ENCODE data around the gene RITA1.

RITA1 gene

GRCh38 chr12:113230315-113231234 lies 45.1 kb downstream of the RITA1 start:
- peak; percentile 27 for DNase-seq (ENCODE audit: low spot score)

GRCh38 chr12:113231235-113232088 lies 45.9 kb downstream of the RITA1 start:
- DNase-seq (ENCODE audit: low spot score): peak; percentile 67

- DNase-seq (ENCODE audit: low spot score): peak; percentile 25
Measured at GRCh38 chr12:113232089-113232839, 46.7 kb downstream of the RITA1 start.

GRCh38 chr12:113232840-113233585 lies 47.5 kb downstream of the RITA1 start:
- peak; percentile 91 for DNase-seq (ENCODE audit: low spot score)

- no peak for DNase-seq (ENCODE audit: low spot score)
Measured at GRCh38 chr12:113233967-113234366, 48.4 kb downstream of the RITA1 start.

- DNase-seq (ENCODE audit: low spot score): no peak
Measured at GRCh38 chr12:113234483-113234882, 49.0 kb downstream of the RITA1 start.

GRCh38 chr12:113235976-113236375 lies 50.5 kb downstream of the RITA1 start:
- DNase-seq (ENCODE audit: low spot score): no peak

GRCh38 chr12:113236539-113237399 lies 51.2 kb downstream of the RITA1 start:
- DNase-seq (ENCODE audit: low spot score): peak; percentile 82

GRCh38 chr12:113237748-113238147 lies 52.2 kb downstream of the RITA1 start:
- peak; percentile 15 for DNase-seq (ENCODE audit: low spot score)

- DNase-seq (ENCODE audit: low spot score): peak; percentile 58
Measured at GRCh38 chr12:113238309-113238708, 52.8 kb downstream of the RITA1 start.

- DNase-seq (ENCODE audit: low spot score): no peak
Measured at GRCh38 chr12:113239288-113239771, 53.8 kb downstream of the RITA1 start.

GRCh38 chr12:113239811-113240331 lies 54.4 kb downstream of the RITA1 start:
- no peak for DNase-seq (ENCODE audit: low spot score)

GRCh38 chr12:113240395-113240794 lies 54.9 kb downstream of the RITA1 start:
- DNase-seq (ENCODE audit: low spot score): no peak

- DNase-seq (ENCODE audit: low spot score): no peak
Measured at GRCh38 chr12:113241191-113242025, 55.9 kb downstream of the RITA1 start.

Measured in hematopoietic multipotent progenitor cell treated with erythropoietin and hydrocortisone succinate and interleukin-3 and kit ligand, for 15 days (in vitro differentiated cells).